Muscle of back (tissue), 11 donors: ENCODE data around the gene BCL2L15. TPM values are rescaled to one million over a fixed set of nuclear protein-coding genes. Genes with fewer than 3 reads are reported as not detected.
A peak's percentile ranks its signal among the peaks of the same experiment; 100 is the strongest.

ENCODE experiments used
- DNase-seq, 3 donors: peaks; one replicate each; pipeline versions ENCODE4 v3.0.0 to v3.0.0-alpha.2; 2013
- polyA plus RNA-seq, 10 donors: library from polyadenylated mRNA; unstranded; fragments of 120-200 nt; gene quantifications; one replicate each; pipeline ENCODE4 v1.2.1, GENCODE V29; 2013; ENCODE audit not compliant: insufficient read length in 10 of 10

The BCL2L15 gene
- polyA plus RNA-seq, 10 donors, result 0.19 to 2.1 (median 0.47) TPM

- peak; percentile 75 to 76 (median 75) for DNase-seq
Observed at GRCh38 chr1:113912594-113913311, 25.4 kb upstream of the BCL2L15 start.

GRCh38 chr1:113905435-113905861 is 18.1 kb upstream of the BCL2L15 start:
- DNase-seq, result no peak

GRCh38 chr1:113904674-113905434 is 17.5 kb upstream of the BCL2L15 start, which contains the start of the genes AP4B1 and DCLRE1B:
TSS of gene AP4B1 (minus strand) at chr1:113904799. CDS start at chr1:113904717, 82 bp downstream.
TSS of gene DCLRE1B (plus strand) at chr1:113905326. CDS start at chr1:113905587, 261 bp downstream.
- DNase-seq, result peak; percentile 100

GRCh38 chr1:113904293-113904673 is 16.9 kb upstream of the BCL2L15 start:
- no peak for DNase-seq

GRCh38 chr1:113903501-113904292 is 16.3 kb upstream of the BCL2L15 start:
- peak in 1 of 3 donors; percentile 16 for DNase-seq

- DNase-seq, result no peak
Observed at GRCh38 chr1:113901191-113901590, 13.8 kb upstream of the BCL2L15 start.

- DNase-seq, result no peak
Observed at GRCh38 chr1:113899111-113899510, 11.7 kb upstream of the BCL2L15 start.

GRCh38 chr1:113898241-113898814 is 10.9 kb upstream of the BCL2L15 start:
- DNase-seq, result no peak

GRCh38 chr1:113895961-113896360 is 8.6 kb upstream of the BCL2L15 start:
- DNase-seq, result no peak

GRCh38 chr1:113895098-113895497 is 7.7 kb upstream of the BCL2L15 start:
- DNase-seq, result no peak

GRCh38 chr1:113893267-113893666 is 5.9 kb upstream of the BCL2L15 start:
- no peak for DNase-seq

- no peak for DNase-seq
Observed at GRCh38 chr1:113891631-113892220, 4.3 kb upstream of the BCL2L15 start.

GRCh38 chr1:113890816-113891215 is 3.4 kb upstream of the BCL2L15 start:
- no peak for DNase-seq

GRCh38 chr1:113886417-113887401 is 672 bp downstream of the BCL2L15 start:
- DNase-seq, result no peak

GRCh38 chr1:113881661-113882060 is 5.7 kb downstream of the BCL2L15 start:
- no peak for DNase-seq

- DNase-seq, result no peak
Observed at GRCh38 chr1:113879739-113880038, 7.7 kb downstream of the BCL2L15 start.

- DNase-seq, result no peak
Observed at GRCh38 chr1:113876176-113876575, 11.2 kb downstream of the BCL2L15 start.

GRCh38 chr1:113875714-113876113 is 11.7 kb downstream of the BCL2L15 start:
- DNase-seq, result no peak

- no peak for DNase-seq
Observed at GRCh38 chr1:113874012-113874879, 13.1 kb downstream of the BCL2L15 start.
